Measurements from ENCODE around the gene RBMXL3. TPM values are rescaled to one million over a fixed set of nuclear protein-coding genes. Genes with fewer than 3 reads are reported as not detected.

The RBMXL3 gene
- total and polyA plus RNA-seq, 12 donors: not detected

- Histone ChIP-seq H3K9me3 (peaks cover 0 to 32% (median 0%) of the 10 kb centered on the region in 11 donors), H3K4me1 (no peaks in the 10 kb centered on the region), H3K27me3 (no peaks in the 10 kb centered on the region), H3K27ac (no peak overlapping the region), H3K36me3 (no peaks in the 10 kb centered on the region), H3K4me3 (no peak overlapping the region)
- DNase-seq (no peak), ATAC-seq (peak in 1 of 8 donors; percentile 53)
- intact Hi-C loops (cut with DNase I): no loop called here
- TF ChIP-seq CTCF (IDR thresholded peaks at IDR 0.05): no peak
- WGBS, 2 donors: 97 to 99% methylated on average over 62 to 70 of the region's 76 CpGs
These were observed 731 bp downstream of the RBMXL3 start for GRCh38 chrX:115189646-115190635.

DNA sequence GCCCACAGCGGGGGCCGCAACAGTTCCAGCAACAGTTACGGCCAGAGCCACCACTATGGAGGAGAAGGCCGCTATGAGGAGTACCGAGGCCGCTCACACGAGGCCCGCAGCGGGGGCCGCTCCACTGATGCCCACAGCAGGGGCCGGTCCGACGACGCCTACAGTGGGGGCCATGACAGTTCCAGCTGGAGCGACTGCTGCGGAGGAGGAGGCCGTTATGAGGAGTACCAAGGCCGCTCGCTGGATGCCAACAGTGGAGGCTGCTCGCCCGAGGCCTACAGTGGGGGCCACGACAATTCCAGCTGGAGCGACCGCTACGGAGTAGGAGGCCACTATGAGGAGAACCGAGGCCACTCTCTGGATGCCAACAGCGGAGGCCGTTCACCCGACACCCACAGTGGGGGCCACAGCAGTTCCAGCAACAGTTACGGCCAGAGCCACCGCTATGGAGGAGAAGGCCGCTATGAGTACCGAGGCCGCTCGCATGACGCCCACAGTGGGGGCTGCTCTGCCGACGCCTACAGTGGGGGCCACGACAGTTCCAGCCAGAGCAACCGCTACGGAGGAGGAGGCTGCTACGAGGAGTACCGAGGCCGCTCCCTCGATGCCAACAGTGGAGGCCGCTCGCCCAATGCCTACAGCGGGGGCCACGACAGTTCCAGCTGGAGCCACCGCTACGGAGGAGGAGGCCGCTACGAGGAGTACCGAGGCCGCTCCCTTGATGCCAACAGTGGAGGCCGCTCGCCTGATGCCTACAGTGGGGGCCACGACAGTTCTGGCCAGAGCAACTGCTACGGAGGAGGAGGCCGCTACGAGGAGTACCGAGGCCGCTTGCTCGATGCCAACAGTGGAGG lies 1.7 kb downstream of the RBMXL3 start:
- no peak for ATAC-seq
- no peak for DNase-seq
- TF ChIP-seq CTCF (IDR thresholded peaks at IDR 0.05): no peak
- intact Hi-C loops (cut with DNase I): no loop called here
- H3K36me3 ChIP-seq: no peaks in the 10 kb centered on the region
- 96 to 97% methylated on average over 38 to 64 of the region's 64 CpGs for WGBS, 2 donors
- H3K27ac ChIP-seq: no peak overlapping the region
- H3K9me3 ChIP-seq: peaks cover 0 to 32% (median 0%) of the 10 kb centered on the region in 11 donors
- no peak overlapping the region for H3K4me3 ChIP-seq
- peaks cover 0 to 2% (median 0%) of the 10 kb centered on the region in 7 donors for H3K27me3 ChIP-seq
- H3K4me1 ChIP-seq: no peaks in the 10 kb centered on the region

- no peak for TF ChIP-seq CTCF (IDR thresholded peaks at IDR 0.05)
- Histone ChIP-seq H3K4me3 (no peak overlapping the region), H3K27me3 (peaks cover 0 to 10% (median 0%) of the 10 kb centered on the region in 7 donors), H3K4me1 (no peaks in the 10 kb centered on the region), H3K27ac (no peak overlapping the region), H3K9me3 (peaks cover 0 to 32% (median 0%) of the 10 kb centered on the region in 11 donors), H3K36me3 (no peaks in the 10 kb centered on the region)
- intact Hi-C loops (cut with DNase I): no loop called here
- ATAC-seq (no peak), DNase-seq (no peak)
- WGBS, 2 donors: 97 to 98% methylated on average over 50 to 64 of the region's 64 CpGs
These were observed 2.5 kb downstream of the RBMXL3 start for GRCh38 chrX:115191490-115192243.
